ENCODE data around the gene CD8B2. TPM values are rescaled to one million over a fixed set of nuclear protein-coding genes. Genes with fewer than 3 reads are reported as not detected.
"Not testable (repeated sequence)": the region's sequence is repeated elsewhere in the genome, so short reads cannot be mapped to it uniquely, and the experiment has no call there.

The CD8B2 gene
- polyA plus RNA-seq, 1 donor: 0.23 TPM

DNA sequence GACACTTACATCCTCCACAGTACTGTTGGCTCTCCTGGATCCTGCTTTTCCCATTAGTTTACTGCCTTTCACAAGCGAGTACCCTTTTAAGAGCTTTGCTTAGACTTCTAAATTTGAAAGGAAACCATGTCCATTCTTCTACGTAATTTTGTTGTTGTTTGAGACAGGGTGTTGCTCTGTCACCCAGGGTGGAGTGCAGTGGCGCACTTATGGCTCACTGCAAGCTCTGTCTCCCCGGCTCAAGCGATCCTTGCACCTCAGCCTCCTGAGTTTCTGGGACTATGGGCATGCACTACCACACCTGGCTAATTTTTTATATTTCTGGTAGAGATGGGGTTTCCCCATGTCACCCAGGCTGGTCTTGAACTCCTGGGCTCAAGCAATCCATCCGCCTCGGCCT is 24.8 kb downstream of the CD8B2 start:
- not testable (repeated sequence) for DNase-seq

DNA sequence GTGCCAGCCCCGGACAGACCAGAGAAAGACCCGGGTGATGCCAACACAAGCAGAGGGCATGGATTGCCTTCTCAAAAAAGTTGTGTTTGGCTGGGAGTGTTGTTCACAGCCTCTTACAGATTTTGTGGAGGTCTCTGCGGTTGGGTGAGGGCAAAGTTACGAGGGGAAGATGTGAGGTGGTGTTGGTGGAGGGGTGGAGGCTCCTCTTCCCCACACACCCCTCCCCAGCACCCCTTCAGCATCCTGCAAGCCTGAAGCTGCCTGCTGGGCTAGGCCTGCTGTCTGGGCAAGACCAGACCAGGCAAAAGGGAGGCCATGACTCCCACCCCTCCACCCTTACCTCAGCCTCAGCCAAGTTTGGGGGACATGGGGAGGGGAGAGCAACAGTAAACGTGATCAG is 26.2 kb downstream of the CD8B2 start:
- not testable (repeated sequence) for DNase-seq

DNA sequence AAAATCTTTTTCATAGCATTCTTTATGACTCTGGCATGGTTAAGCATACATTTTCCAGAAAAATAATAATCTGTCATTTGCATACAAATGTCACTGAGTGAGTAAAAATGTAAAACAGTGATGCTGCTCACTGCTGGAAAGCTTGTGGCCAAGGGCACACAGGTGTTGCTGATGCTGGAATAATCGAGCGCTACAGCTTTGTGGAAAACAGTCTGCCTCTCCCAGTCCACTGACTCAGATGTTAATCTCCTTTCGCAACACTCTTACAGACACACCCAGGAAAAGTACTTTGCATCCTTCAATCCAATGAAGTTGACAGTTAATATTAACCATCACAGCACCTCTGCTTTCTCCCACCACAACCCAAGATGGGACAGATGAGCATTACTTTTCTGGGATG is 27.7 kb downstream of the CD8B2 start:
- DNase-seq: not testable (repeated sequence)

DNA sequence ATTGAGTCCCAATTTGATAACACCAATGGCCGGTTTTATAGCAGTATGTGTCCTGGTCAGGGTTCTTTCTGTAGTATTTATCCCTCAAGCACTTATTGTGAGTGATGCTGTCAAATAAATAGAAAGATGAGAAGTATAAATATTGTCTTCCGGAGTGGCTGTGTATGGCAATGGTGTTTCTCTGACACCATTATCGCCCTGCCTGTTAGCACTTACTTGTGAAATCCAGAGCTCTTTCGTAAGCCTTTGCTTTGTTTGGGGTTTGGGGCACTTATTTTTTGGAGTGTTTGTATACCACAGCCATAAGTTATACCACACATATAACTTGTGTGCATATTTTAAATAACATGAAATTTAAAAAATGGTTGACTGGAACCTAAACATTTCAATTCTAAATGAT is 29.3 kb downstream of the CD8B2 start:
- no peak for DNase-seq

DNA sequence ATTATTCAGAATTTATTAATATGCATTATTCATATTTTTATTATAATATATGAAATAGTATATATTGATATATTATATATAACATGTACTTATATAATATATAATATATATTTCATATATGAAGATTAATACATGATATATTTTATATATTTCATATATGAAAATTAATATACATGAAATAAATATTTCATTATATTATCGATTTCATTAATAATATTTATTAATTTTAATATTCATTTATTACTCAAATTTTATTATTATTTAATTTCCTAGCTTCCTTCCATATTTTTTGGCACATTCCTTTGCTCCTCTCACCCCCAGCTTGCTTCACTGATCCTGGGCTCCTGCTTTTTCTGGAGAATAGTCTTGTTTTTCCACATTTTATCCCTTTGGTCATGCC is 29.7 kb downstream of the CD8B2 start:
- no peak for DNase-seq

DNA sequence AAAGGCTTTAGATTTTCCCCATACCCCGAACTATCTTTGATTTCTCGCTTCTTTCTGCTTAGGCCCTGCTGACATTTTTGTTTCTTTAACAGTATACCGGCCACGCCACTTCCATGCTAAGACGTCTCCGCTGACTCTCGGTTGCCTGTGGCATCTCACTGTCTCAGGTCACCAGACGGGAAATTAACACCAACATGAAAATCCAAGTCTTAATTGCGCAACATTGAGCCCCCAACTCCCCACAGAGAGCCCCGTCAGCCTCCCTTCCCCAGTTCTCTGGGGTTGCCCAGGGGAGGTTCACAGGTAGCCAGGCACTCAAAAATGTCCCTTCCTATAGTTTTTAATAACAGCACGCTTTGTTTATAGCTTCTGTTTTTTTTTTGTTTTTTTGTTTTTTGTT is 30.2 kb downstream of the CD8B2 start:
- no peak for DNase-seq

DNA sequence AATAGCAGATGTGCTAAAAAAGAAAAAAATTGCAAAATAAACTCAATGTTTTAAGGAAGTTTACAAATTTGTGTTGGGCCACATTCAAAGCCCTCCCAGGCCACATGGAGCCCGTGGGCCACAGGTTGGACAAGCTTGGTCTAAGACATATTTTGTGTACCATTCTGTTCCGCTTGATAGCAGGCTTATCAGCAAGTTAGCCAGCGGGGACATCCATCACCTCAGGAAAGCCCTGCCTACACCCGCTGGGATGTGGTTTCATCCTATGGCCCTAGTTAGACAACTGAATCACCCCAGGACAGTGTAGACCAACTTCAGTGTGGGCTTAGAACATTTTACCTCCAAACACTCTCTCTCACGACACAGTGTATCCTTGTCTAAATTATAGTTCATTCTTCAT is 32.6 kb downstream of the CD8B2 start:
- DNase-seq: no peak

DNA sequence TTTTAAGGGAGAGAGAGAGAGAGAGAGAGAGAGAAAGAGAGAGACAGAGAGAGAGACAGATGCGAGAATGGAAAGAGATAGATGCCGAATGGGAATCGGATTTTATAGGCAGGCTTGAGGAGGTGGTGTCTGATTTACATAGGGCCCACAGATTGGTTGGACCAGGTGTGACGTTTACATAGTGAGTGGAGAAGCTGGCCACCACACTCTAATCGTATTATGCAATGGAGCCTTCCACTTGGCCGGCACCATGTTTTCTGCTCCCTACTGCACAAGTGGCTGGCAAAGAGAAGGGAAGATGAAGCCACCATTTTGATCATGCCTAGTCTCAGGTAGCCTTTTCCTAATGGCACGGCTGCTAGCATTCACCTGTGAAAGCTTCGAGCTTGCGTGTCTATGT is 33.9 kb downstream of the CD8B2 start:
- no peak for DNase-seq

DNA sequence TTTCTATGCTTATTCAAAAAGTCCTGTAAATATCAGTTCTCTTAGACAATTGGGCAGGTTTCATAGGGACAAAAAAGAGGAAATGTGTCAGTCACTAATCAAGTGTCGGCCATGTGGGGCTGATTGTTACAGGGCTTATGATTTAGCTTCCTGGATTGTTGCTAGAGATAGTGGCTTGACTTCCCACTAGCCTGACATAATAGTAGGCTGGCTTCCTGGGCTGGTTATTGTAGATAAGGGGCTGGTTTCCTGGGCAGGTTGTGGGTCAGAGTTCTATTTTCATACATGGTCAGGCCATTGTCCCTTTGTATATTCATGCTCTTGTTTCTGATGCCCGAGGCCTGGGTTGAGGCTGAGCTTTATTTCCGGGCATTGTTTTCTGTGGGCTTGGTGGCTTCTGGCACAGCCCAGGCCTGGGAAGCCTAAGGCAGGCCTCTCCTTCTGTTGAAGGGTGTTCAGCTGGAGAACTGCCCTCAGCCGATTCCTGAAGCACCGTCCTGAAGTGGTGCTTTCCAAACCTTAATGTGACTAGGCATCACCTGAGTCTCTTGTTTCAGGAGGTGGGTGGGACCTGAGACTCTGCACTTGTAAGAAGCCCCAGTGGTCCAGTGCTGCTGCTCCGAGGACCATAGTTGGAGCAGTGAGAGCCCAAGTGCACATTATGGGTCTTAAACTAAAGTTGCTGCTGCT is 37.0 kb downstream of the CD8B2 start:
- DNase-seq: no peak

DNA sequence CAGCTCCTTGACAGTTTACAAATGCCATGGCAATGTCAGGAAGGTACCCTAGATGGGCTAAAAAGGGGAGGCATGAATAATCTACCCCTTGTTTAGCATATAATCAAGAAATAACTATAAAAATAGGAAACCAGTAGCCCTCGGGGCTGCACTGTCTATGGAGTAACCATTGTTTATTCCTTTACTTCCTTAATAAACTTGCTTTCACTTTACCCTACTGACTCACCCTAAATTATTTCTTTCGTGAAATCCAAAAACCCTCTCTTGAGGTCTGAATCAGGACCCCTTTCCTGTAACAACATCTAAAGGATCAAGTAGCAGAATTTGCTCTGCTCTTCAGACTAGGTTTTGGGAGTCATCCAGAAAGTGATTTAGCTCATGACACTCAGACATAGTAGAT is 43.7 kb downstream of the CD8B2 start:
- DNase-seq: no peak

DNA sequence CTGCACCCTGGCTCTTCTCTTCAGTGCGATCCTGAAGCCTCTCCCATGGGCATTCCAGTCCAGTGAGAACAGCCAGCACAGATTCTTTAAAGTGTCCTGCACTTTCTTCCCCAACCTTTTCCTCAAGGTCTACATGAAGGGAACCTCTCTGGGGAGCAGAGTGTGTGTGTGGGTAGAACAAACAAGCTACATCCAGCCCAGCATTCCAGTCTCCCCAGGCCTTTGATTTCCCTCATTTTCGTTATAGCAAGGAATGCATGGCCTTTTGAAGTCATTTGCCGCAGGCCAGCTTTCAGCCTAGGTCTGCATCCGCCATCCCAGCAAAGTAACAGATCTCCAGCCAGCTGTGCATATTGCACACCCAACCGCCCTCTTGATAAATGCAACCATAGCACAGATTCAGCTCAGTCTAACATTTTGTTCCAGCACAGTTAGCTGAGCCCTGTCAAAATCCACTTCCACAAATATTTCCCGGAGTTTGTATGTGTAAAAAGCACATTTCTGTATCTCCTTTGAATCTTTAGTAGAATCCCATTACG is 44.6 kb downstream of the CD8B2 start:
- DNase-seq: no peak

DNA sequence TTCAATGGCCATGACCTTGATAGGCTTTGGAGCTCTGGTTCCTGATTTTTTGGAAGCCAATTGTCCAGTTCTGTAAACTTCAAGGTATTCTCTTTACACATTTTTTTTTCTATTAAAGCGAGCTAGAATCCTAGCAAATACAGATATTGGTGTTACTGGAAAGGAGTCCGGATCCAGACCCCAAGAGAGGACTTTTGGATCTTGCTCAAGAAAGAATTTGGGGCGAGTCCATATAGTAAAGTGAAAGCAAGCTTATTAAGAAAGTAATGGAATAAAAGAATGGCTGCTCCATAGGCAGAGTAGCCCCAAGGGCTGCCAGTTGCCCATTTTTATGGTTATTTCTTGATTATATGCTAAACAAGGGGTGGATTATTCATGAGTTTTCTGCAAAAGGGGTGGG is 45.1 kb downstream of the CD8B2 start:
- DNase-seq: no peak

DNA sequence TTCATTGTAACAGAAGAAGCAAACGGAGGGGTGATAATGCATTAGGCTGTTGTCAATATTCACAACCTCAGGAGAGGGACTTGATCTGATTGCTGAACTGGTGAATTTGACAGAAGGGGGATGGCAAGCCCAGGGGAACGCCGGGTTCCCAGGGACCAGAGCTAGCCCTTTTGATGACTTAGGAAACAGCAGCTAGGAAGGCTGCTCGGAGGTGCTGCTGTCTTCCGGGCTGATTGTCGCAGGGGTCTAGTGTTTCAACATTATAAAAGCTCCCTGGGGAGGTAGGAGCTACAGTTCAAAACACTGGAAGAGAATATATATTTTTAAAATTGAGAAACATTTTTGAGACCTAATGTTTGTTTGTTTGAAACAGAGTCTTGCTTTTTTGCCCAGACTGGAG is 47.3 kb downstream of the CD8B2 start:
- no peak for DNase-seq

DNA sequence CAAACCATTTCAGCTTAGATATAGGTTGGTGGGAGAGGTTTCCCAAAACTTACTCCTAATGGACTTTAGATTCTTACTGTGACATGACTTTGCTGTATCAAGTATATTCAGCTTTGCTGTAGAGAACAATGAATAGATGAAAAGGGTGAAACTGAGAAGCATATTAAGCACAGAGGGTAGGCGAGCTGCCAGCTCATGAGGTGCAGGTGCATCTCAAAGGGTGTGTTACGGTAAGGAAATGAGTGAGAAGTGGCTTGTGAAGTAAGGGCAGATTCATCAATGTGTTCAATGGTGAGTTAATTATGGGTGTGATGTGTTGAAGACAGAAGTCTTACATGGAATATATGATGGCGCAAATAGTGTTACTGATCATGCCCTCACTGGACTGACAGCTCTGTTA is 49.3 kb downstream of the CD8B2 start:
- DNase-seq: no peak

DNA sequence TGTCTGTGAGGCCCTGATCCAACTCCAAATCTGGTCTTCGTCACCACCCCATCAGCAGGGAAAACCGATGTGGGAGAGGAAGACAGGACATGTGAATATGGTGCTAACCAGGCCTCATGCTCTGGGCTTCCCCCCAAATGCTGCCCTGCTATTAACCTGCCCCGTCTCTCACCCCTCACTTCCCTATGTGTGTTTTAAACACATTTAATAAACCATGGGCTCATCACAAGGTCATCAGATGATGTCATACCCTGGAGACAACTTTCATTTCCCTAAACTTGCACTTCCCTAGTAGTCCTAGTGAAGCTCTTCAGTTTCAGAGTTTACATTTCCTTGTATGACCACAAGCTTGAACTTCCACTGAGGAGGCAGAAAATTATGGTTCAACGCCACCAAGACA is 49.9 kb downstream of the CD8B2 start:
- no peak for DNase-seq

DNA sequence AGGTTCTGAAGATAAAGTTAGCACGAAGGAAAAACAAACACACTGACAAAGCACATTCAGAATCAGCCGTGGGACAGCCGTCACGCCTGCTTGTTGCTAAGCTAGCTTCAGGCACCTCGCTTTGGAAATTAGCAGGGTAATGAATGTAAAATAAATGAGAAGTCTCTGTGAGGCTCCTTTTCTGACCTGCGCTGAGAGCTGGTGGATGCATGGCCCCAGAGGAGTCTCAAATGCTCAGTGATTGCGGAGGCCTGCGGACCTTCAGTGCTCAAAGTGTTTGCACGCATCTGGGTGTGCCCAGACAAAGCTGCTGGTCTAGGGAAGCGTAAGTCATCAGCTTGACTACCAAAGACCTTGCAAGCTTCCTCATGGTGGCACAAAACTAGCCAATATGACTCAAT is 50.6 kb downstream of the CD8B2 start:
- no peak for DNase-seq

DNA sequence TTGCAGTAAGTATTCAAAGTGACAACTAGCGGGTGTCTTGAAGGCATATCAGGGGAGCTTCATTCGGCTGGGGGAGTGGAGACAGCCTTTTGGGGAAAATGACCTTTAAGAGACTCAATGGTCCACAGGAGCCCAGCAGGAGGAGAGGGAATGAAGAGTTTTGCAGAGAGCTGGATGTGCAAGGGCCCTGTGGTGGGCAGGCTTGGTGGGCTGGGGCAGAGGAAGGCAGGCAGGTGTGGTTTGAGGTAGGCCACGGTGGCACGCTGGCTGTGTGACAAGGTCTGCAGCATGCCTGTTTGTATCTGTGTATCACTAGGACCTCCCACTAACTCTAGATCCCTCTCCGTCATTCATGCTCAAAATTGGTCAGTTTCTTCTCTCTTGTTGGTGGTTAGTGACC is 53.7 kb downstream of the CD8B2 start:
- DNase-seq: no peak

DNA sequence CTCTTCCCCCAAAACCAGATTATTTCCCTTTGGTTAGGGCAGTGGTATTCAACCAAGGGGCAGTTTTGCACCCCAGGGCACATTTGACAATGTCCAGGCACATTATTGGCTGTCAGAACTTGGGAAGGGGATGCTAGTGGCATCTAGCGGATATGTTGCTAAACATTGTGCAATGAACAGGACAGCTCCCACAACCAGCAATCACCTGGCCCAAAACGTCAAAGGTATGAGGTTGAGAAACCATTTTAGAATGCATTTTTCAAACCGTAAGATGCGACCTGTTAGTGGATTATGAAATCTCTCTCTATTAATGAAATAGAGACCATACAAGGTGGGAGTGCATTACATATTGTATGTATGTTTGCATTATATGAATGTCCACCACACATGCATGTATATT is 54.2 kb downstream of the CD8B2 start:
- no peak for DNase-seq

DNA sequence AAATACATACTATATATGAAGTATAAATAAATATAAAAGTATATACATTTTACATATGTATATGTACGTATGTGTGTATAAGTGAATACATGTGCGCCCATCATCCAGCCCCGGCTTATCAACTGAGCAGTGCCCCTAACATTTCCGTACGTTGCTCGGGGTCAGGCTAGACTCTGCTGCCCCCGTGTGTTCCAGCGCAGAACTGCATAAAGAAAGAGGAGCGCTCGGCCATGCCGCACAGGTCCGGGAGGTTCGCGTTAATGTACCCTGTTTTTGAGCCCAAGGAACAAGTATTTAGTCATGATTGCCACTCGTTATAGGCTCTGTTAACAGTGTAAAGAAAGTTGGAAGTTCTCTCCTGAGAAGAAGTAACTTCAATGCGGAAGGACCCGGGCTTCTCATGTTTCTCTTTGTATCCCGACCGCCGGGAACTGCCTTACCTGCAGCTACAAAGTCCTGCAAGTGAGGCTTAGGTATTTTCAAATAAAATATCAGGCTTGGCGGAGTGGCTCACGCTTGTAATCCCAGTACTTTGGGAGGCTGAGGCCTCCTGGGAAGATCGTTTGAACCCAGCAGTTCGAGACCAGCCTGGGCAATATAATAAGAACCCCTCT is 55.7 kb downstream of the CD8B2 start:
- DNase-seq: peak; percentile 72

DNA sequence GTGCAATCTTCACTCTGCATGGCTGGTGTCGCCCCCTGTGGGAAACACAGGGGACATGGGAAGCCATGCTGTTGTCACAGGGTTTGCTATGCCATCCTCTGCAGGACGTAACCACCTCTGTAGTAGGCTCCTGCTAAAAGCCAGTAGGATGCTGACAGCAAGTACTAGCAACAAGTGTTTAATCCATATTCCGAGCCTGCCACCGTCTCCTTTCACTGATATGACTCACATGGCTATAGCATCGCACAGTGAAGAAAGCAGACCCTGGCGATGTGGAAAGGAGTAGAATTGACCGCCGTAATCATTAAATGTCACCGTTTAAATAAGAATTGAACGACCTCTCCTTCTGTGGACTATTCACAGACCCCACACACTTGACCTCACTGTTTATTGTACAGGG is 57.8 kb downstream of the CD8B2 start:
- no peak for DNase-seq

DNA sequence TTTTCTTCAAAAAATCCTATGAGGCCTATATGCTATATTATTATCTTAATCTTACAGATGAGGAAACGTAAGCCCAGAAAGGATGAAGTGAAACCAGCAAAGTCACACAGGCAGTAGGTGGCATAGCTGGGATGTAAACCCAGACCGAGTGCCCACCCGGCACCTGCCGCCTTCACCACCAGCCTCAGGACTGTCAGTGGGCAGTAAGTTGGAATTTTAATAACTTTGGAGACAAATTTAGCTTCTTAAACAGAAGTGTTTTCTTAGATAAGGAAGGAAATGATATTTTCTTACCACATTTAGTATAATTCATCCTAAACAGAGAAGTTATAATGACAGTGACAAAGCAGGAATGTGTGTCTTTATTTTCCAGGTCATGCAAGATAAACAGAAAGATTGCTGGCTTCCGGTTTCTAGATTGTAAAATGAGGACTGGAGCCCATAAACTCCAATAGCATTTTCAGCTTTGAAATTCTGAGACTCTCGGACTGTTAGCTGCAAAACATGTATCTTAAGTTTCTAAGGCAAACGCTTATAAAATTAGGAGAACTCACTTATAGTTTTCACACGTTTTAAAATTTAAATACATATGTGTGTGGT is 59.3 kb downstream of the CD8B2 start:
- no peak for DNase-seq

DNA sequence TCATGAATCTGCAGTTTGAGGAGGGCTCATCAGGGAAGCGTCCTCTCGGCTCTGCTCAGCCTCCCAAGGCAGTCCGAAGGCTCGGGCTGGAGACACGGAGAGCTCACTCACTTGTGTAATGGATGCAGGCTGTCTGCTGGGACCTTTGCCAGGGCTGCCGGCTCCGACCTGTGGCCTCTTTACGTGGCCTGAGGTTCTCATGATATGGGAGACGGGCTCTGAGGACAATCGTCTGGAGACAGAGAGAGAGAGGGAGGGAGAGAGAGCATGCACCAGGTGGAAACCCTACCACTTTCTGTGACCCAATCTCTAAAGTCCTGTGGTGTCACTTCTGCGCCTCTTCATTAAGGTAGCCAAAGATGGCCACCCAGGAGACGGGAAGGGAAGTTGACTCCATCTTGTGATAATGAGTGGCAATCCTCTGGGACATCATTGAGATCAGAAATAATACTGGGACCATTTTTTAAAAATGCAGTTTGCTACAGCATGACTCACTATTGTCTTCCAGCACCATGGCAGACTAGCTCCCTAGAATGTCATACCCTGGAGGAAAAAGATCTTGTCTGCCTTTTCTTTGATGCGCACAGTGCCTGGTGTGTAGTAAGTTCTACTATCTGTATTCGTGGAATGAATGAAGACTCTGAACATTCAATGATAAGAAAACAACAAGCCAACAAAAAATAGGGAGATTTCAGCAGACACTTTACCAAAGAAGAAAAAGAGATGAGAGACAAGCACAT is 60.2 kb downstream of the CD8B2 start:
- no peak for DNase-seq
